Endothelial cell of umbilical vein (primary cell): ENCODE results near the gene C1orf167. TPM values are rescaled to one million over a fixed set of nuclear protein-coding genes. Genes with fewer than 3 reads are reported as not detected.

Experiments used
- BruUV-seq: library from RNA; stranded (reverse); fragments of 400-500 nt; replicated peaks from 2 replicates; lab custom pipeline; 2021; lab: Mats Ljungman, UMichigan
- CTCF ChIA-PET: fragments of 300-600, 350-600 bp; sonication (Branson Sonifier 250); formaldehyde crosslinking; loops from one replicate; lab custom pipeline; 2021; ENCODE audit warnings: antibody characterized with exemption, inconsistent platforms; lab: Charles Lee
- POLR2A ChIA-PET: fragments of 300-600, 350-600 bp; sonication (Branson Sonifier 250); formaldehyde crosslinking; loops from one replicate; lab custom pipeline; 2021; ENCODE audit warnings: antibody characterized with exemption, inconsistent platforms; lab: Charles Lee
- DNase-seq: peaks from one replicate; pipeline ENCODE4 v3.0.0-alpha.2; 2011; ENCODE audit warnings: low read depth, low spot score
- FAIRE-seq: peaks from 2 replicates; lab custom pipeline; 2011; peaks lifted over from hg19 to GRCh38; lab: Jason Lieb, UNC
- H2AFZ ChIP-seq: 2 replicates; pipeline ENCODE4 v1.6.0; 2012; ENCODE audit warnings: low read depth, low read length, control low read depth, inconsistent platforms
- H3K27ac ChIP-seq: 2 replicates; pipeline ENCODE4 v1.5.1; 2011; ENCODE audit warnings: low read depth, mild to moderate bottlenecking, control low read depth, low read length, moderate library complexity; ENCODE audit not compliant: insufficient read depth
- H3K27me3 ChIP-seq, 2 experiments: 2 replicates each; pipeline versions ENCODE4 v1.6.0 to v1.6.1; 2011; ENCODE audit warnings: low read length in 2 of 2, mixed read lengths in 1 of 2; ENCODE audit not compliant: control insufficient read depth in 2 of 2, insufficient read depth in 2 of 2
- H3K36me3 ChIP-seq, 2 experiments: 2 replicates in 1 of 2; 3 replicates in 1 of 2; pipeline ENCODE4 v1.5.1; 2011; ENCODE audit warnings: low read length in 2 of 2, mild to moderate bottlenecking in 1 of 2, moderate library complexity in 1 of 2; ENCODE audit not compliant: control insufficient read depth in 2 of 2, insufficient read depth in 2 of 2; ENCODE audit errors: extremely low read depth in 1 of 2
- H3K4me1 ChIP-seq: 3 replicates; pipeline ENCODE4 v1.5.1; 2011; ENCODE audit warnings: mild to moderate bottlenecking, low read length; ENCODE audit not compliant: control insufficient read depth, insufficient read depth; ENCODE audit errors: extremely low read depth
- H3K4me2 ChIP-seq: 2 replicates; pipeline ENCODE4 v1.6.1; 2011; ENCODE audit warnings: low read length, control low read depth, mixed read lengths; ENCODE audit not compliant: insufficient read depth
- H3K4me3 ChIP-seq, 3 experiments: fragments of 200-600 bp in 1 of 3; sonication (generic), shearing (Covaris generic) in 1 of 3; replicated peaks in 1 of 3; 2 replicates each; pipeline ENCODE4 v1.5.1; 2011 to 2016; ENCODE audit warnings: control low read depth in 3 of 3, low read length in 3 of 3, mild to moderate bottlenecking in 2 of 3, inconsistent platforms in 1 of 3, low read depth in 1 of 3, moderate library complexity in 1 of 3; ENCODE audit not compliant: insufficient read depth in 1 of 3
- H3K79me2 ChIP-seq: 2 replicates; pipeline ENCODE4 v1.6.0; 2012; ENCODE audit warnings: low read length, inconsistent platforms; ENCODE audit not compliant: control insufficient read depth, insufficient read depth
- H3K9ac ChIP-seq: replicated peaks from 2 replicates; pipeline ENCODE3; 2011; ENCODE audit warnings: low read length, control low read depth; ENCODE audit not compliant: insufficient read depth; ENCODE audit errors: extremely low read depth
- H3K9me1 ChIP-seq: replicated peaks from 3 replicates; pipeline ENCODE4 v1.6.0; 2011; ENCODE audit warnings: mild to moderate bottlenecking, low read length; ENCODE audit not compliant: control insufficient read depth, insufficient read depth; ENCODE audit errors: extremely low read depth
- H3K9me3 ChIP-seq: replicated peaks from 2 replicates; pipeline ENCODE4 v1.5.1; 2012; ENCODE audit warnings: low read length, inconsistent platforms; ENCODE audit not compliant: control insufficient read depth, insufficient read depth
- H4K20me1 ChIP-seq: replicated peaks from 2 replicates; pipeline ENCODE3; 2011; ENCODE audit warnings: mild to moderate bottlenecking, low read length; ENCODE audit not compliant: control insufficient read depth, insufficient read depth; ENCODE audit errors: extremely low read depth
- CTCF ChIP-seq, 2 donors: IDR thresholded peaks; 1 replicate in 1 of 2; 2 replicates in 1 of 2; pipeline ENCODE4 v1.5.1; 2011; ENCODE audit warnings: low read length in 2 of 2, mild to moderate bottlenecking in 2 of 2, moderate library complexity in 2 of 2, control low read depth in 1 of 2, inconsistent platforms in 1 of 2, low read depth in 1 of 2; ENCODE audit not compliant: insufficient read depth in 1 of 2; ENCODE audit errors: extremely low read depth in 1 of 2
- EZH2 ChIP-seq: IDR thresholded peaks from 2 replicates; pipeline ENCODE4 v1.6.1; 2012; ENCODE audit warnings: borderline replicate concordance, low read depth, mild to moderate bottlenecking, moderate library complexity, low read length, inconsistent platforms; ENCODE audit not compliant: severe bottlenecking
- FOS ChIP-seq: IDR thresholded peaks from 2 replicates; pipeline ENCODE4 v1.6.1; 2011; ENCODE audit warnings: mild to moderate bottlenecking, low read length, moderate library complexity, borderline replicate concordance; ENCODE audit not compliant: insufficient read depth
- GATA2 ChIP-seq: IDR thresholded peaks from 2 replicates; pipeline ENCODE4 v1.7.0; 2011; ENCODE audit warnings: low read depth, mild to moderate bottlenecking, moderate library complexity, mixed read lengths, low read length; ENCODE audit not compliant: insufficient read length, insufficient read depth
- JUN ChIP-seq: IDR thresholded peaks from 2 replicates; pipeline ENCODE4 v1.6.1; 2011; ENCODE audit warnings: borderline replicate concordance, low read depth; ENCODE audit not compliant: insufficient read length, insufficient read depth
- MAX ChIP-seq: IDR thresholded peaks from 2 replicates; pipeline ENCODE4 v1.6.1; 2011; ENCODE audit not compliant: insufficient read depth, insufficient read length
- MYC ChIP-seq: IDR thresholded peaks from one replicate; pipeline ENCODE4 v1.6.1; 2011; ENCODE audit warnings: mild to moderate bottlenecking, low read depth, low read length
- POLR2A ChIP-seq: IDR thresholded peaks from 2 replicates; pipeline ENCODE4 v1.6.1; 2012; ENCODE audit warnings: low read depth, mild to moderate bottlenecking, control low read depth, low read length
- POLR2AphosphoS5 ChIP-seq: IDR thresholded peaks from 2 replicates; pipeline ENCODE4 v1.6.1; 2012; ENCODE audit warnings: low read depth, mild to moderate bottlenecking, control low read depth, low read length, moderate library complexity; ENCODE audit not compliant: insufficient read depth
- dilution Hi-C: fragments of 300-500 bp; cut with MboI; formaldehyde crosslinking; loops from one replicate; pipeline ENCODE4 v1.15.0; 2019; ENCODE audit warnings: low sequenced_read_pairs; ENCODE audit not compliant: extremely low pct_ligation_motif_present
- intact Hi-C: fragments of 100-400 bp; cut with micrococcal nuclease; formaldehyde crosslinking; loops from one replicate; pipeline ENCODE4 v1.10.0; 2022
- polyA plus RNA-seq, 4 experiments: library from polyadenylated mRNA; depleted of rRNA in 3 of 4; stranded (reverse) in 3 of 4; unstranded in 1 of 4; fragments of >200 nt; gene quantifications; 2 replicates each; pipeline versions ENCODE4 v1.2.1 to v1.2.3, GENCODE V29; 2011 to 2012; ENCODE audit warnings: missing spikeins in 1 of 4
- total RNA-seq: library from RNA; stranded (reverse); gene quantifications from 2 replicates; pipeline ENCODE4 v1.2.3, GENCODE V29; 2021

C1orf167 gene
- total and polyA plus RNA-seq, 2 donors (not counting 3 experiments of a cell fraction or from before 2014, with no cell fraction given): not detected

- Histone ChIP-seq H4K20me1 (no peaks in the 10 kb centered on the region), H3K4me1 (no peaks in the 10 kb centered on the region), H3K27ac (no peak overlapping the region), H2AFZ (no peak overlapping the region), H3K36me3 (peaks cover 19 to 69% of the 10 kb centered on the region in 2 experiments), H3K9me3 (no peaks in the 10 kb centered on the region), H3K4me3 (no peak overlapping the region), H3K27me3 (no peaks in the 10 kb centered on the region), H3K9ac (no peak overlapping the region), H3K79me2 (no peaks in the 10 kb centered on the region), H3K4me2 (no peak overlapping the region), H3K9me1 (no peaks in the 10 kb centered on the region)
- ChIA-PET CTCF (no interaction called here), POLR2A (no interaction called here)
- intact Hi-C loops (no loop called here), dilution Hi-C loops (no loop called here)
- TF ChIP-seq MAX (no peak), MYC (no peak), POLR2A (no peak), CTCF (IDR thresholded peaks at IDR 0.05; ENCODE audit: extremely low read depth in 1 of 2, insufficient read depth in 1 of 2, low read depth in 1 of 2, low read length in 2 of 2) (no peak), FOS (no peak), POLR2AphosphoS5 (no peak), EZH2 (no peak), JUN (no peak), GATA2 (no peak)
- no TSS peak for BruUV-seq
- FAIRE-seq (no peak), DNase-seq (no peak)
Observed at GRCh38 chr1:11831945-11832725, 70.1 kb downstream of the C1orf167 start.
